ENCODE results near the gene FAM50A.

Gene FAM50A

DNA sequence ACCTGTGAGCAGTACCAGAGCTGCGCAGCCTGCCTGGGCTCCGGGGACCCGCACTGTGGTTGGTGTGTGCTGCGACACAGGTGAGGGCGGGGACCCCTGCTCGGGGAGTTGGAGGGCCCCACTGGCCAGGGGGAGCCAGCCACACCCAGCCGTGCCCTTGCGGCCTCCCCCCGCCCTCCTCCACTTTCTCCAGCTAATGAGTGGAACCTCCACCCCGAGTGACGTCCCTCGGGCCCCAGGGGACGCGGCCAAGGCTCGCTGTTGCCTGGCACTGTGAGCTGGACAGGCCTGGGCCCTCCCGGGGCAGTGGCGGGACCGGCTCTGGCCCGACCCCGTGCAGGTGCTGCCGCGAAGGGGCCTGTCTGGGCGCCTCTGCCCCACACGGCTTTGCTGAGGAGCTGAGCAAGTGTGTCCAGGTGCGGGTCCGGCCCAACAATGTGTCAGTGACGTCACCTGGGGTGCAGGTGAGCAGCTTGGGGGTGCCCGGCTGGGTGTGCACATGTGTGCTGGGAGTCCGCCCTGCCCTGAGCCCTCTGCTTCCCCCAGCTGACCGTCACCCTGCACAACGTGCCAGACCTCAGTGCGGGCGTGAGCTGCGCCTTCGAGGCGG lies 19.8 kb downstream of the FAM50A start:
- DNase-seq (ENCODE audit: low spot score), result no peak

DNA sequence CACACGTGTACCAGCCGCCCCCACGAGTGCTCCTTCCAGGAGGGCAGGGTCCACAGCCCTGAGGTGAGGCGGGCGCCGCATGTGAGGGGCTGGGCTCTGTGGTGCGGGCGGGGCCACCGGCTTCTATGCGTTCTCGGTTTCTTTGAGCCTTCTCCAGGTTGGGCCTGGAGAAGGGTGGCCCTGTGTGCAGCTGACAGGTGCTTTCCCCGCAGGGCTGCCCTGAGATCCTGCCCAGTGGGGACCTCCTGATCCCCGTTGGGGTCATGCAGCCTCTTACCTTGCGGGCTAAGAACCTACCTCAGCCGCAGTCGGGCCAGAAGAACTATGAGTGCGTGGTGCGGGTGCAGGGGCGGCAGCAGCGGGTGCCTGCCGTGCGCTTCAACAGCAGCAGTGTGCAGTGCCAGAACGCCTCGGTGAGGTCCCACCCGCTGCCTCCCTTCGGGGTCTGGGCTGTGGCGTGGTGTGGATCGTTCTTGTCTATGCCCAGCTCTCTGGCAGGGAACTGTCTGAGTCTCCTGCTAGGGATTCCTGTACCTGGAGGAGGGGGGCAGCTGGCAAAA lies 20.9 kb downstream of the FAM50A start:
- DNase-seq (ENCODE audit: low spot score), result no peak

DNA sequence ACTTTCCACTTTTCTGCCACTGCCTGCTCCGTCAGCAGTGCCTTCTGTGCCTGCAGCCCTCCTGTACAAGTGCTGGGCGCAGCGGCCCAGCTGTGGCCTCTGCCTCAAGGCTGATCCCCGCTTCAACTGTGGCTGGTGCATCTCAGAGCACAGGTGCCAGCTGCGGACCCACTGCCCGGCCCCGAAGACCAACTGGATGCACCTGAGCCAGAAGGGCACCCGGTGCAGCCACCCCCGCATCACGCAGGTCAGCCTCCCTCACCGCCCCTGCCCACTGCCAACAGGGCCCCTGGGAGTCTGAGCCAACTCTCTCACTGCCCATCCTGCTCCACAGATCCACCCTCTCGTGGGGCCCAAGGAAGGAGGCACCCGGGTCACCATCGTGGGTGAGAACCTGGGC lies 21.7 kb downstream of the FAM50A start:
- DNase-seq (ENCODE audit: low spot score), result no peak

DNA sequence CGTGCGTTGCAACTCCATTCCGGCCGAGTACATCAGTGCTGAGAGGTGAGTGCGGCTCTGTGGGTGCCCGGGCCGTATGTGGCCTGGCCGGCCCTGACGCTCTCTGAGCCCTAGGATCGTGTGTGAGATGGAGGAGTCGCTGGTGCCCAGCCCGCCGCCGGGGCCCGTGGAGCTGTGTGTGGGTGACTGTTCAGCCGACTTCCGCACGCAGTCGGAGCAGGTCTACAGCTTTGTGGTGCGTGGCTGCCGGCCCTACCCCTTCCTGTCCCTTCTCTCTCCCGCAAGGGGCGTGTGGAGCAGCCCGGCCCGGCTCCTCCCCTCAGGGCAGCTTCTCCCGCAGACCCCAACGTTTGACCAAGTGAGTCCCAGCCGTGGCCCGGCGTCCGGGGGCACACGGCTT lies 22.1 kb downstream of the FAM50A start:
- no peak for DNase-seq (ENCODE audit: low spot score)

DNA sequence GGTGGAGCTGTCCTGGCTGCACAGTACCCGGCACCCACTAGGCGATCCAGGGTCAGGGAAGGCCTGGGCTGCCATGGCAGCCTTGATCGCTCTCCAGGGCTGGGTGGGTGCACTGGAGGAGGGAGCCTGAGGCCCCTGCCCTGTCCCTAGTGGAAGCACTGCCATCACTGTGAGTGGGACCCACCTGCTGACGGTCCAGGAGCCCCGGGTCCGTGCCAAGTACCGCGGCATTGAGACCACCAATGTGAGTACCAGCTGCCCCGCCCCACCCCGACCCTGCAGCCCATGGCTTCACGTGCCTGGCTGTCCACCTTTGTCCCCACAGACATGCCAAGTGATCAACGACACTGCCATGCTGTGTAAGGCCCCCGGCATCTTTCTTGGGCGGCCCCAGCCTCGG lies 23.0 kb downstream of the FAM50A start:
- DNase-seq (ENCODE audit: low spot score), result no peak

DNA sequence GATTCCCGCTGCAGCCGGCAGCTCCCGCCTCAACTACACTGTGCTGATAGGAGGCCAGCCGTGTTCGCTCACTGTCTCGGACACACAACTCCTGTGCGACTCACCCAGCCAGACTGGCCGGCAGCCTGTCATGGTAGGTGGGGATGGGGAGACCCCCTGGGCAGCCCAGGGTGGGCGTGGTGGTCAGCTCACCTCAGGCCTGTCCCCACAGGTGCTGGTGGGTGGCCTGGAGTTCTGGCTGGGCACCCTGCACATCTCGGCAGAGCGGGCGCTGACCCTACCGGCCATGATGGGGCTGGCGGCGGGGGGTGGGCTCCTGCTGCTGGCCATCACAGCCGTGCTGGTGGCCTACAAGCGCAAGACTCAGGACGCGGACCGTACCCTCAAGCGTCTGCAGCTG lies 23.6 kb downstream of the FAM50A start:
- no peak for DNase-seq (ENCODE audit: low spot score)

DNA sequence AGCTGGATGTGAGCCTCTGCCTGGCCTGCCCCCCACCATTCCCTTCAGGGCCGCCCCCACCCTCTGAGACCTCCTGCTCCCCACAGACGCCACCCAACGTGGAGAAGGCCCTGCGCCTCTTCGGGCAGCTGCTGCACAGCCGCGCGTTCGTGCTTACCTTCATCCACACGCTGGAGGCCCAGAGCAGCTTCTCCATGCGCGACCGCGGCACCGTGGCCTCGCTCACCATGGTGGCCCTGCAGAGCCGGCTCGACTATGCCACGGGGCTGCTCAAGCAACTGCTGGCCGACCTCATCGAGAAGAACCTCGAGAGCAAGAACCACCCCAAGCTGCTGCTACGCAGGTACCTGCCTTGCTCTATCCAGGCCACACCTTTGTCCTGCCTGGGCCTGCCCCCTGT lies 24.3 kb downstream of the FAM50A start:
- DNase-seq (ENCODE audit: low spot score), result no peak

DNA sequence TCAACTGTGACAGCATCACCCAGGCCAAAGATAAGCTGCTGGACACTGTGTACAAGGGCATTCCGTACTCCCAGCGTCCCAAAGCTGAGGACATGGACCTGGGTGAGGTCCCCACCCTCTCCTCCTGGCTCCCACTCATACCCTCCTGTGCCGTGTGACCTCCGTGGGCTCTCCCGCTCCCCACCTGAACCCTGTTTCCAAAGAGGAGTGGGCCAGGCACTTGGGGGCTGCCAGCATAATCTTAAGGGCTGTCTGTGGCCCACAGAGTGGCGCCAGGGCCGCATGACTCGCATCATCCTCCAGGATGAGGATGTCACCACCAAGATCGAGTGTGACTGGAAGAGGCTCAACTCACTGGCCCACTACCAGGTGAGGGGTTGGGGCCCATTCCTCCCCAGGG lies 25.2 kb downstream of the FAM50A start:
- DNase-seq (ENCODE audit: low spot score), result no peak

DNA sequence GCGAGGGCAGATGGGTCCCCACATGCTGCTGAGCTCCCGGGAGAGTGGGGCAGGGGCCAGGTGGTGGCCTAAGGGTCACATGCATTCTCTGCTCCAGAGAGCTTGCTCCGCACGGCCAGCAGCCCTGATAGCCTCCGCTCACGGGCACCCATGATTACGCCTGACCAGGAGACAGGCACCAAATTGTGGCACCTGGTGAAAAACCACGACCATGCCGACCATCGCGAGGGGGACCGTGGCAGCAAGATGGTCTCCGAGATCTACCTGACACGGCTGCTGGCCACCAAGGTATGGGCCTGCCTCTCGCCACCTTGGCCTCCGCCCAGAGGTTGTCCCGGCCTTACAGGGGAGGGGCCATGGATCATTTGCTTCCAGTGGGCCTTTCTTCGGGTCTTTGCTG lies 25.9 kb downstream of the FAM50A start:
- DNase-seq (ENCODE audit: low spot score), result no peak

DNA sequence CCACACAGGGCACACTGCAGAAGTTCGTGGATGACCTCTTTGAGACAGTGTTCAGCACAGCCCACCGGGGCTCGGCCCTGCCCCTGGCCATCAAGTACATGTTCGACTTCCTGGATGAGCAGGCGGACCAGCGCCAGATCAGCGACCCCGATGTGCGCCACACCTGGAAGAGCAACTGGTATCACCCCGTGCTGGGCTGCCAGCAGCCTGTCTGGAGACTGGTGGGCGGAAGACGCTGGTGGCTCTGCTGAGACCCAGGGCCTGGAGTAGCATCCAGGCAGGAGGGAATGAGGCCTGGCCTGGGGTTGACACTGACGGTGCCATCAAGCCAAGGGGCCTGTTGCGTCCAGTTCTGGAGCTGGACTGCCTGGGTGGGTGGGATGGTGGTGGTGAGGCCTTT lies 26.5 kb downstream of the FAM50A start:
- no peak for DNase-seq (ENCODE audit: low spot score)

DNA sequence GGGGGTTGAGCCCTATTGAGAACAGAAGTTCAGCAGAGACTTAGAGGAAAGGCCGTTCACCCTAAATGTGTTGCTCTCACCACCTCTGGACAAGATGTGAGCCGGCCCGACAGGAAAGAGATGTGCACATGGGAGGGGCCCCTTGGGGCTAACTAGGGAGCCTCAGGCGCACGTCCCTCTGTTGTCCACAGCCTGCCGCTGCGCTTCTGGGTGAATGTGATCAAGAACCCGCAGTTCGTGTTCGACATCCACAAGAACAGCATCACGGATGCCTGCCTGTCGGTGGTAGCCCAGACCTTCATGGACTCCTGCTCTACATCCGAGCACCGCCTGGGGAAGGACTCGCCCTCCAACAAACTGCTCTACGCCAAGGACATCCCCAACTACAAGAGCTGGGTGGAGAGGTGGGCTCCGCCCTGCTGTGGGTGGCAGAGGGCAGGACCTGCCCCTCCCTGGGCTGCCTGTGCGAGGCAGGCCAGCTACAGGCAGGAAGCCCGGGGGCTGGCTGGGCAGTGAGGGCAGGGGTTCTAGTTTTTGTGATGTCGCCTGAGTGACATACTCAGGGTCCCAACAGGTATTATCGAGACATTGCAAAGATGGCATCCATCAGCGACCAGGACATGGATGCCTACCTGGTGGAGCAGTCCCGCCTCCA lies 27.1 kb downstream of the FAM50A start:
- DNase-seq (ENCODE audit: low spot score), result no peak

DNA sequence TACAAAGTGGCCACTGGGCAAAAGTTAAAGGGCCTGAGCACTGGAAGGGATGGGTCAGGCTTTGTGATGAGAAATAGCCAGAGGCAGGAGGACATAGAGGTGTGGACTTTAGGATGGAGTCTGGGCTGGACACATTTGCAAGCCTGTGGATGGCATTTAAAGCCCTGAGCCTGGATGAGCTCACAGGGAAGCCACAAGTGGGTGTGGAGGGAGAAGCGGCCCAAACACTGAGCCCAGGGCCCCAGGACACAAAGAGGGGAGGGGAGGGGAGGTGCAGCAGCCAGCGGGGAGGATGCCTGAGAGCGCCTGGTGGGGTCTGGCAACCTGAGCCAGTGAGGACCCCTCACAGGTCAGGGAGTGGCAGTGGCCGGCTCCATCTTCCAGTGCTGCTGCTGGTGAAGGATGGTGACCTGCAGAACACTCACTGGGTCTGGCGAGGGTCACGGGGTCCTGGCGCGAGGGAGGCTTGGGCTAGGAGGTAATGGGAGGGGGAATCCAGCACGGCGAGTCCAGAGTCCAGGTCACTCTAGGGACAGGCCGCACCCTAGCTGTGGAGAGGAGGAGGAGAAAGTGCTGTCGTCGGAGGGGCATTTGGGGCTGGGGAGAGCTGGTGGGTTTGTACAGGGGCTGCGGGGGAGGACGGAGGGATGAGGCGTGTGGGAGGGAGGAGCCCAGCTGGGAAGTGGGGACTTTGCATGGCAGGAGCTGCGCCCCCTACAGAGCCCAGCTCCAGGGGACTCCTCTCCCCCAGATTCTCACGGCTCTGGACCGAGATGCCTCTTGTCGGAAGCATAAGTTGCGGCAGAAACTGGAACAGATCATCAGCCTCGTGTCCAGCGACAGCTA lies 28.1 kb downstream of the FAM50A start:
- no peak for DNase-seq (ENCODE audit: low spot score)

DNA sequence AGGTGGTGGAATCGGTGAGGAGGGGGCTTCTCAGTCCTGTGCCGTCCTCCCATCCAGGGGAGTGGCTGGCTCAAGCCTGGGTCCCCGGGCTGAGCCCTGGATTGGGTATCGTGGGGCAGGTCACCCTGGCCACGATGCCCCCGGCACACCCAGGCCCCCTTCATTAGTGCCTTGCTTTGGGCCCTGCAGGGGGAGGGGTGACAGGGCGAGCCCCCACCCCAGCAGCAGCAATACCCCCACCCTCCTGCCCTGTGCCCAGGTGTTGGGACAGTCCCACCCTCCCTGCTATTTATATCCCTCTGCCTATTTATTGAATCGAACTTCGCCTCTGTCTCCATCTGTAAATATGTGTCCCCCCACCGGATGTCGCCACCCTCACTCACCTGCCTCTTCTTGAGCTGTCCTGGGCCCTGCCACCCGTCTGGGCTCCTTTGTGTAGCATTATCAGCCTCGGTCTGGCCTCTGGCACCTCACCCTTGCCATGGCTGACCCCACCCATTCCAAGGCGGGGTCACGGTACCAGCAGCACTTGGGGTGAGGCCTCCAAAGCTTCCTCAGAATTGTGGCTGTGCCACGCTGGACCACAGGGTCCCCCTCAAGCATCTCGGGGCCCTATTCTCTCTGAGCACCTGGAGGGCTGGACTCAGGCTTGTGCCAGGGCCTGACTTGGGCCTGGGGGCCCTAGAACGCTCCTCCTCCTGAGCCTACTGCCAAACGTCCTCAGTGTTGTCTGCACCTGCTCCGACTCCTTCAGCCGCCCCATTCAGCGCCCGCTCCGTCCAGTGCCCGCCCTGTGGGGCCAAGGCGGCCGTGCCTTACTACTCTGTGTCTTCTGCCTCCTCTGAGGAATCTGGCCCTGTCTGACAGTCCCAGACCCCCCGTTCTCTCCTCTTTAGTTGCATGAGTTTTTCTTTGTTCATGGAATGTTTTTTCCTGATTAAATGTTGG lies 29.0 kb downstream of the FAM50A start:
- DNase-seq (ENCODE audit: low spot score), result no peak

DNA sequence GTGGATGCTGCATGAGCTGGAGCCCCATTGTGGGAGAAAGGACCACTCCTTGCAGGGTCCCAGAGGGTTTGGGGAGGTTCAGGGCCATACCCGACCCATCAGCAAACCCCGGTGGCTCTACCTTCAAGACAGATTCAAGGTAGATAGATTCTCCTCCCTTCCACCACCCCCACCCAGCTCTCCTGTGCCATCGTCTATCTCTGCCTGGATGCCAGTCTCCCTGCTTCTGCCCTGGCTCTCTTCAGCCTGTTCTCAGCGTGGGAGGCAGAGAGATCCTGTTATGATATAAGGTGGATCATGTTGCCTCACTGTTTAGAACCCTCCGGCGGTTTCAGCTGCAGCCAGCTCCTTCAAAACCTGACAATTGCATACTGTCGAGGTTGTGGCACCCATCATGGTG lies 29.7 kb downstream of the FAM50A start:
- DNase-seq (ENCODE audit: low spot score), result no peak

DNA sequence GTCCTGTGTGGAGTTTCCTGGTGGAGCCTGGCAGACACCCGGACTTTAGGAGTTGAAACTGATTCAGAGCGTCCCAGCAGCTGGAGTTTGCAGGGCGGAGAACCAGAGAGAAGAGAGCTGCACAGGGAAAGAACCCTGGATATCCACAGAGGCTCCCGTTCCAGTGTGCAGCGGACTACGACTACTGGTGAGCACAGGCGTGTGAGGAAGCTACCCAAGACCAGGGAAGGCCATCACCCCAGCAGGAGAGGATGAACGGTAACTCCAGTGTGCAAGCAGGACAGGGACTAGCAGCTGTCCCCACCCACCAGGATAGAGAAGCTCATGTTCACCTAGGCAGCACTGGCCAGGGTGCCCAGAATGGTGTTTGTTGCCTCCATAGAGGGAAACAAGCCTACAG lies 32.9 kb downstream of the FAM50A start:
- DNase-seq (ENCODE audit: low spot score), result no peak

DNA sequence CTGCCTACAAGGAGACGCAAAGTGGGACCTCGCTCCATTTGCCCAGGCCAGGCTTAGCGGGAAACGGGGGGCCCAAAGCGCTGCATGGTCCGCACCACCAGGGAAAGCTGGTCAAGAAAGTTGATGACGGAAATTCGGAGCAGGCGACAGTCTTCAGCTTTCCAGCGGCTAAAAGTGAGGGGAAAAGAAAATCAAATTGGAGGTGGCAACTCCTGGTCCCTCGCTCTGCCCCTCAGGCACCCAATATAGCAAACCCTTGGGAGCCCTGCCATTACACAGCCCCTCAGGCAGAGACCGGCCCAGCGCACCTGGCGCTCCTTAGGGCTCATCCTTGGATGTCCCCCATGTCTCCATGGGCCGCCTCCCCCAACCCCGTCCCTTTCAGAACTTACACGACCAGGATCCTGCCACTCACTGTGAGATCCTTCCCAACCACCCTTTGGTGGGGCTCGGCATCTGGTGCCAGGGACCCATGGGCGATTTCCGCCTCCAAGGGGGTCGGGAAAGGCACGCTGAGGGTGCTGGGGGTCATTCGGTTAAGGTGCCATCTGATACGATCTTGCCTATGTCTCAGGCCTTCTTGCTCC lies 34.0 kb downstream of the FAM50A start:
- no peak for DNase-seq (ENCODE audit: low spot score)

DNA sequence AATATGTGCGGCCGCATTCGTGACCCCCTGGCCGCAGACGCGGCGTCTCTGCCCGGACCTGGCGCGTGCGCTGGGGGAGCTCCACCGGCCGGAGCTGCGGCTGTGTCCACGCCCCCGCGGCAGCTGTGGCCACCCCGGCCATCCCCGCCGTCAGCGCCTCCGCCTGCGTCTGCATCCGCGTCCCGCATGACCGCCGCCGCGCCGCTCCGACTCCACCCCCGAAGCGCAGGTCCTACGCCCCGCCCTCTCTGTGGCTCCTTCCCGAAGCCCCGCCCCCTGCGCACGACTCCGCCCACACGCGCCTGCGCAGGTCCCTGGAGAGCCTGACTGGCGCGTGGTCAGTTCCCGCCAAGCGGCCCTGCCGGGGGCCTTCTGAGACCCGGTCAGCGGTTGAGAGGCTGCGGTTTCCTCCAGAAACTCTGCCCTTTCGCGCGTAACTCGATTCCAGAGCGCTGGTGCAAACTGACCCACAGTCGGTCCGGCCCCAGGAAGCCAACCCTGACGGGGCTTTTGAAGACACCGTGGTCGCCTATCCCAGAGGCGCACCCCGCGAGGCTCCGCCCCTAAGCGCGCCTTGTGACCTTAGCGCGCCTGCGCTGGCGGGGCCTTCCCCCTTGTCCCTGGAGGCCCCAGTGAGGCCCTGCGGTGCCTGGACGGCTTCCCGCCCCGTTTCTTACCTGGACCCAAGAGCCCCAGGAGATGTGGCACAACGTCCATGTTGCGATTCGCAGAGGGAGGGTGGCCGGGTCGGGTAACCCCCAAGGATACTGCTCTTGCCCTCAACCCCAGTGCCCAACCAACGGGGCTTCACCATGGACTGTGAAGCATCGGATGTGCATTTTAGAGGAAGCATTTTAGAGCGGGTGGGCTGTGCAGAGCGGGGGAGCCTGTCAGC lies 35.0 kb downstream of the FAM50A start, which contains the start of gene LAGE3:
Gene LAGE3 (minus strand): TSS at position 554 of the 895 bp plus-strand sequence. CDS start 366 bp downstream, at position 188.
- peak; percentile 79 for DNase-seq (ENCODE audit: low spot score)

DNA sequence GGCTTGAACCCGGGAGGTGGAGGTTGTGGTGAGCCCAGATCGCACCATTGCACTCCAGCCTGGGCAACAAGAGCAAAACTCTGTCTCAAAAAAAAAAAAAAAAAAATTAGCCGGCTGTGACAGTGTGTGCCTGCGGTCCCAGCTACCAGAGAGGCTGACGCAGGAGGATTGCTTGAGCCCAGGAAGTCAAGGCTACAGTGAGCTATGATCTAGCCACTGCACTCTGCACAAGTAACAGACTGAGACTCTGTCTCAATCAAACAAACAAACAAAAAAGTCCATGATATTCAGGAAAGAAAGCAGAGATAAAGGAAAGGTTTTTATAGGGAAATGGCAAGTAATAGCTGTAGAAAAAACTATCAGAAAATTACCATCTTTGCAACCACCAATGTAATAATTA lies 37.3 kb downstream of the FAM50A start:
- DNase-seq (ENCODE audit: low spot score), result no peak

DNA sequence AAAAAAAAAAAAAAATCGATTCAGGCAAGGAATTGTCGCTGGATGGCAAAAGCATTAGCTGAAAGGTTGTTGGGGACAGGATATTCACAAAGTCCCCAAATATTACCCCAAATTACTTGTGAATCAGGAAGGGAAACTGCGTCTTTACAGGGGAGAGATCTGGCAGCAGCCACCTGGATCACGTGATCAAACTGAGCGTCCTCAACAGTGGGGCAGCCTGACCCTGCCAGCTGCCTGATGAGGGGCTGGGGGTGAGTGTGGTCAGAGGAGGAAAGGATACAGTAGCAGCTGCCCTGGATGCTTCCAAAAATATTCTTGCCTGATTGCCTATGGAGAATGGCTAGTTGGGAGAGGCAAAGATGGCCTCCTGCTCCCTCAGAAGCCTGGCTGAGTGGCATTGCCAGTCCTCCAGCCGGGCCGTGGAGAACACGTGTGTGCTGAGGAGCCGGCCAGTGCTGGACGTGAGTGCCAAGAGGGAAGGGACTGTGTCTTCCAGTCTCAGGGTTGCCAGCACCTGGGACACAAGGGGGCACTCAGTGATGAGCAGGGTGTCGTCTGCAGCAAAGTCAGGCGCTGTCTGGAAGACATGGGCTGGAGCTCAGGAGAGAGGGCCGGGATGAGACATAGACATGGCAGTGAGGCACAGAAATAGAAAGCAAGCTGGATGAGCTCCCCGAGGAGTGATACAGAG lies 38.1 kb downstream of the FAM50A start:
- DNase-seq (ENCODE audit: low spot score), result no peak
